MCF 10A (cell line): ENCODE results near the gene AANAT. TPM values are rescaled to one million over a fixed set of nuclear protein-coding genes. Genes with fewer than 3 reads are reported as not detected.

ENCODE experiments used
- BruUV-seq: library from RNA; stranded (reverse); fragments of 400-500 nt; replicated peaks from 2 replicates; lab custom pipeline; 2021; lab: Mats Ljungman, UMichigan
- CTCF ChIA-PET: fragments of 300-600 bp; sonication (Branson Sonifier 250); formaldehyde crosslinking; extraction: SDS; loops from one replicate; lab custom pipeline; 2021; ENCODE audit warnings: antibody characterized with exemption, inconsistent platforms; lab: Yijun Ruan, JAX
- POLR2A ChIA-PET: fragments of 300-600, 350-650 bp; sonication (Branson Sonifier 250); formaldehyde crosslinking; extraction: SDS; loops from one replicate; lab custom pipeline; 2020; ENCODE audit warnings: antibody characterized with exemption, inconsistent platforms; lab: Yijun Ruan, JAX
- DNase-seq: peaks from one replicate; pipeline ENCODE4 v3.0.0-alpha.2; 2018; ENCODE audit not compliant: unreplicated experiment
- H3K27ac Mint-ChIP-seq: one replicate; pipeline ENCODE4 v1.8.0; 2022; ENCODE audit warnings: mild to moderate bottlenecking, low read depth, mixed read lengths; ENCODE audit not compliant: unreplicated experiment
- H3K27me3 Mint-ChIP-seq: one replicate; pipeline ENCODE4 v1.8.0; 2022; ENCODE audit warnings: mixed read lengths; ENCODE audit not compliant: insufficient read depth, unreplicated experiment
- H3K36me3 Mint-ChIP-seq: one replicate; pipeline ENCODE4 v1.8.0; 2022; ENCODE audit warnings: mild to moderate bottlenecking, moderate library complexity, mixed read lengths; ENCODE audit not compliant: insufficient read depth, unreplicated experiment
- H3K4me1 Mint-ChIP-seq: one replicate; pipeline ENCODE4 v1.8.0; 2022; ENCODE audit warnings: mixed read lengths; ENCODE audit not compliant: insufficient read depth, unreplicated experiment
- H3K4me3 Mint-ChIP-seq: one replicate; pipeline ENCODE4 v1.8.0; 2022; ENCODE audit warnings: mild to moderate bottlenecking, moderate library complexity, mixed read lengths; ENCODE audit not compliant: unreplicated experiment
- H3K9me3 Mint-ChIP-seq: one replicate; pipeline ENCODE4 v1.8.0; 2022; ENCODE audit warnings: mixed read lengths; ENCODE audit not compliant: unreplicated experiment
- CTCF ChIP-seq: fragments of 200-600 bp; IDR thresholded peaks from one replicate; pipeline ENCODE4 v1.8.0; 2022; ENCODE audit warnings: antibody characterized with exemption, mild to moderate bottlenecking; ENCODE audit not compliant: unreplicated experiment
- intact Hi-C: fragments of 100-400 bp; cut with micrococcal nuclease; formaldehyde crosslinking; loops from 2 replicates; pipeline ENCODE4 v1.14.1; 2022
- total RNA-seq: library from RNA; stranded (reverse); gene quantifications from 2 replicates; pipeline ENCODE4 v1.2.3, GENCODE V29; 2022

AANAT gene
- total RNA-seq, 1 experiment from 2014 or later, result not detected

- H3K4me1 Mint-ChIP-seq, result peaks cover 41% of the 10 kb centered on the region
- no peak for DNase-seq
- intact Hi-C loops, result no loop called here
- TF ChIP-seq CTCF, result no peak
- ChIA-PET CTCF (interaction anchor here (0.6 to 2.1 kb wide), 8 partner anchors 9 to 447 kb away, joined by 3 to 12 read pairs (median 3); no protein-coding TSS in a partner anchor), POLR2A (interaction anchor here (0.6 to 1.3 kb wide), 6 partner anchors 38 to 897 kb away, joined by 3 read pairs; no protein-coding TSS in a partner anchor)
- peaks cover 6% of the 10 kb centered on the region for H3K36me3 Mint-ChIP-seq
- no peak overlapping the region for H3K4me3 Mint-ChIP-seq
- BruUV-seq, result no TSS peak
- H3K27ac Mint-ChIP-seq, result no peak overlapping the region
- H3K9me3 Mint-ChIP-seq, result no peaks in the 10 kb centered on the region
- H3K27me3 Mint-ChIP-seq, result no peaks in the 10 kb centered on the region
Observed at GRCh38 chr17:76449126-76449525, 18.3 kb upstream of the AANAT start.

- POLR2A ChIA-PET, result interaction anchor here (0.6 to 3.1 kb wide), 5 partner anchors 34 to 98 kb away, joined by 3 to 15 read pairs (median 4); partner anchors contain the start of gene PRPSAP1
- CTCF ChIA-PET, result interaction anchor here (0.6 to 1.8 kb wide), 2 partner anchors 7 to 80 kb away, joined by 3 to 4 read pairs; no protein-coding TSS in a partner anchor
- intact Hi-C loops, result no loop called here
- Mint-ChIP-seq H3K4me3 (peak overlapping the region; percentile 76), H3K4me1 (peaks cover 26% of the 10 kb centered on the region), H3K9me3 (no peaks in the 10 kb centered on the region), H3K27ac (no peak overlapping the region), H3K27me3 (no peaks in the 10 kb centered on the region), H3K36me3 (peaks cover 6% of the 10 kb centered on the region)
- no peak for TF ChIP-seq CTCF
- BruUV-seq, result TSS peak; percentile 31
- DNase-seq, result no peak
Observed at GRCh38 chr17:76451506-76451905, 15.9 kb upstream of the AANAT start.

- intact Hi-C loops, result no loop called here
- BruUV-seq, result no TSS peak
- DNase-seq, result no peak
- H3K4me3 Mint-ChIP-seq, result peak overlapping the region; percentile 76
- no peaks in the 10 kb centered on the region for H3K9me3 Mint-ChIP-seq
- H3K27me3 Mint-ChIP-seq, result no peaks in the 10 kb centered on the region
- no peak for TF ChIP-seq CTCF
- no peak overlapping the region for H3K27ac Mint-ChIP-seq
- POLR2A ChIA-PET, result interaction anchor here (0.6 to 3.1 kb wide), 10 partner anchors 33 to 216 kb away, joined by 3 to 15 read pairs (median 4); partner anchors contain the start of genes PRPSAP1 and ST6GALNAC2
- CTCF ChIA-PET, result interaction anchor here (0.6 to 1.5 kb wide), 3 partner anchors 43 to 324 kb away, joined by 3 to 5 read pairs (median 3); partner anchors contain the start of gene SPHK1
- peaks cover 19% of the 10 kb centered on the region for H3K4me1 Mint-ChIP-seq
- H3K36me3 Mint-ChIP-seq, result peaks cover 6% of the 10 kb centered on the region
Observed at GRCh38 chr17:76452127-76452659, 15.2 kb upstream of the AANAT start.

GRCh38 chr17:76452660-76453430, 14.6 kb upstream of the AANAT start, which contains the start of gene UBE2O:
Gene UBE2O, minus strand, starts transcription at chr17:76453152. Its CDS starts 11 bp downstream, at chr17:76453141.
- peak; percentile 80 for DNase-seq
- ChIA-PET CTCF (interaction anchor here (0.6 to 1.6 kb wide), 5 partner anchors 13 to 325 kb away, joined by 3 to 5 read pairs (median 4); partner anchors contain the start of gene SPHK1), POLR2A (interaction anchor here (0.6 to 3.1 kb wide), 9 partner anchors 33 to 216 kb away, joined by 3 to 15 read pairs (median 3); partner anchors contain the start of gene ST6GALNAC2)
- TF ChIP-seq CTCF, result no peak
- Mint-ChIP-seq H3K9me3 (no peaks in the 10 kb centered on the region), H3K27ac (peak within 1 kb of the TSS; percentile 11), H3K4me3 (peak within 1 kb of the TSS; percentile 76), H3K27me3 (no peaks in the 10 kb centered on the region), H3K4me1 (peaks cover 13% of the 10 kb centered on the region), H3K36me3 (peaks cover 6% of the 10 kb centered on the region)
- intact Hi-C loops, result no loop called here
- no TSS peak for BruUV-seq
